RPMI8226 (cell line): ENCODE data around the gene PTPRR.
"Not testable (repeated sequence)": the region's sequence is repeated elsewhere in the genome, so short reads cannot be mapped to it uniquely, and the experiment has no call there.

Experiments
- DNase-seq: peaks from one replicate; pipeline ENCODE4 v3.0.0-alpha.2; 2015

The PTPRR gene

DNA sequence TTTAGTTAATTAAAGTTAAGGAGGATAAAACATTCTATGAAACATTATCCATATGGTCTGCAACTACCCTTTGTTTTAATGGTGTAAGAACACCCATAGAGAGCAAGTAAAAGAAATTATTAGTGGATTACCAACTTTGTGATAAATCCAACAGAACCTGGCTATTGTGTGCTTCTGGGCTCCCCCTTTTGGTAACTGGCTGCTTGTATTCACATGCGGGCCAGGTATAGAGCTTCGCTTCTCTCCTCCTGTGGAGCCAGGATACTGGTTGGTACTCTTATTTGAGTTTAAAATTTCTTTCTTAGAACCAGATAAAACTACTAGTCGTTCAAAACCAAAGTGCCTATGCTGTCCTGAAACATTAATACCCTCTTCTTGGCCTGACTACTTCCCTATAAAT is 81.0 kb downstream of the PTPRR start:
- DNase-seq = no peak

DNA sequence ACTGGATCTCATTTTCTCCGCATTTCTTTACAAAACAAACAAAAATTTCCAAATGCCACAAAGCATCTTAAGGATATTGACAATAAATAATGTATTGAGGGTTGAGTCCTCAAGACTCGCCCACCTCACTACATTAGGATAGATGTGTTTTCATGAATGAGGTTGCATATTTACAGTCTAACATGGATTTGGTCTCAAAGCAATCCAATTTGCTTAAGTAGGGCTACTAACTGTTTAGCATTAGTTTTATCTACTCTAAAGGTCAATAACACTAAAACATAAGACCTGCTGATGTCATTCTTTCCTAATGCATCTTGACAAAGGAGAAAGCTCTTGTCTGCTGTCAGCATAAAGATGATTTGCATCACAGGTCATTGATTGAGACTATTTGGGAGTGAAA is 82.4 kb downstream of the PTPRR start:
- no peak for DNase-seq

GRCh38 chr12:70837026-70837425 is 83.5 kb downstream of the PTPRR start:
- DNase-seq = no peak

DNA sequence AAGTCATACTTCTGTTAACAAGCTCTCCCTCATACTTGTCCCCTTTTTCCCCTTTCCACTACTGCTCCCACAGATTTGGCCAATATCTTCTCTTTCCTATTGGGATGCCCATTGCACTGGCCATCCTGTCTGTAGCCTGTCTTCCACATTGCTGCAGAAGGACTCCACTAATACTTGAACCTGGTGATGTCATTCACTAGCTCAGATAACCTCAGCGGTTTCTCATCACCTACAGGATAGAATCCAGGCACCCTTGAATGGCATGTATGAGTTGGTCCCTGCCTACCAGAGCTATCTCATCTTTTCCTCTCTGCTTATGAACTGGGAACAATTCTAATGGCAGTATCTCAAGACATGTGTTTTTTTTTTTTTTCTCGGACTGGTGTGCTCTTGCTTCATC is 84.6 kb downstream of the PTPRR start:
- no peak for DNase-seq

GRCh38 chr12:70831543-70831942 is 89.0 kb downstream of the PTPRR start:
- no peak for DNase-seq

GRCh38 chr12:70830221-70831061 is 90.1 kb downstream of the PTPRR start:
- no peak for DNase-seq

GRCh38 chr12:70829070-70829469 is 91.5 kb downstream of the PTPRR start:
- no peak for DNase-seq

- no peak for DNase-seq
Observed at GRCh38 chr12:70828351-70828750, 92.2 kb downstream of the PTPRR start.

DNA sequence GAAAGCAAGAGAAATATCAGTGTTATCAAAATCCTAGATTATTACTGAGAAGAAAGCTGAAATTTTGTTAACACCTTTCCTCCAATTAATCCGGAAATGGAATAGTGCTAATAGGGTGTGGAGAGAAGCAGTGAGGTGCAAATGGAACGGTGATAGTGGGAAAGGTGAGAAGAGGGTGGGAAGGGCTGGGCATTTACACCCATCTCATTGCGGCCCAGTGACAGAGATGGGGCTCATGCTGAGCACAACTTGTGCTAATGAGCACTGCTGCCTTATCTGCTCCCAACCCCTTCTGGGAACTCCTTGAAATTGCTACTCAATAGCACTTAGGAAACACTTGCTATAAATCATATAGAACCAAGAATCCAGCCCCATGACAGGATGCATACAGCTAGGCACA is 94.4 kb downstream of the PTPRR start:
- no peak for DNase-seq

DNA sequence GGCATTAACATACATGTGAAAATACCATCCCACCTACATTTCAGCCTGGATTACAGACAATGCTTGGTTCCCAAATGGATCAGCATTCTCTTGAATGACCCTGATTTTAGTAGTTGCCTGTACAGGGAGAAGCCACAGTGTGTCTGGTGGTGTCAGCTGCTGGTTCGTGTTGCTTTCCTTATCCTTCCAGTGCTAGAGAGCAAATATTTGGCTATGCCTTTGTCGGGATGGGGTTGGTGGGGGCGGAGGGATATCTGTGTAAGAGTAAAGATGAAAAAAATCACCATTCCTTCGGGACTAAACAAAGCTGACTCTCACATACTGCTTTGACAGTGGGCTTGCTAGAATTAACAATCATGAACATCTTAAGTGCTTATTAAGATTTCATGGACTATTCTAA is 96.0 kb downstream of the PTPRR start:
- DNase-seq = no peak

- no peak for DNase-seq
Observed at GRCh38 chr12:70823182-70823976, 97.2 kb downstream of the PTPRR start.

DNA sequence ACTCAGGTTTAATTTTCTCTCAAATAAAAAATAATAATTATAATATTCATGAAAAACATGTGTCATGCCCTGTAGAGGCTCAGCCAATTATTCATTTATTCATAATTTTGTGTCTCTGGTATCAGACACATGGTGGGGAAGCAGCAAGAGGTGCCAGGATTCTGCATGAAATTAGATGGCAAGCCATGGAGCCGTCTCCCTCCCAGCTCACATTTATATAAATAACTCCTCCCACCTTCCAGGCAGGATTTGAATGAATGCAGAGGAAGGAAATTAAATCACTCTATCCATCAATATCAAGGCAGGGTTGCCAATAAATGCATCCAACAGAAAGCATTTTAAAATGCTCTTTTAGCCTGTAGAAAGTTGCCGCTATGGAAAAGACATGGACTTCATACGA is 98.1 kb downstream of the PTPRR start:
- DNase-seq = no peak

DNA sequence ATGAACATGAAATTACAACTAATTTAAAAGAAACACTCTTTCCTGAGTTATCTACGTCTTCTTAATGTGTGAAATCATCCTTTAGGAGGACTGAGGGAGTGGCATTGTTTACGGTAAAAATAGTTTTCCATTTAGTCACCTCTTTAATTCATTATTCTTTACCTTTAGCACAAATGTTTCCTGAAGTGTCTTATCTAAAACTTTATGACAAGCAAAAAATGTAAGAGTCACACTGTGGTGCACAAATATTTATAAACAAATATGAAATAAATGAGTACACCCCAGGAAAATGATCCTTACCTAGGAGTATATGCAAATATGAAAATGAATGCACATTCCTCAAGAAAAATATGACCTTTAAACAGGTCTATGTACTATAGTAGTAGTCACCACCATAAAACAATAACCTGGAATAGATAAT is 104.6 kb downstream of the PTPRR start:
- DNase-seq = no peak

DNA sequence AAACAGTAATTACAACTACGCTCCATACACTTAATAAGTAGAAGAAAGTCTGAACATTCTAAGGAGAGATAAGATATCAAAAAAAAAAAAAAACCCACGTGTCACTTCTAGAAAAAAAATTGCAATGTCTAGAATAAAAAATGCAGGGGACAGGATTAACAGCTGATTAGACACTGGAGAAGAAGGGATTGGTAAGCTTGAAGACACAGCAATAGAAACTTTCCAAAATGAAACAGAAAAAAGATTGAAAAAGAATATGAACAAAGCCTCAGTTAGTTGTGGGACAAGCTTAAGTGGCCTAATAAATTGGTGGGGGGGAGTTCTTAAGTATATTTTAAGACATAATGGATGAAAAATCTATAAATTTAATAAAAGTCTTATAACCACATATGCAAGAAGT is 105.5 kb downstream of the PTPRR start:
- DNase-seq = no peak

- DNase-seq = no peak
Observed at GRCh38 chr12:70813559-70813958, 107.0 kb downstream of the PTPRR start.

- DNase-seq = no peak
Observed at GRCh38 chr12:70812136-70812535, 108.4 kb downstream of the PTPRR start.

GRCh38 chr12:70809887-70810286 is 110.7 kb downstream of the PTPRR start:
- no peak for DNase-seq

GRCh38 chr12:70807993-70808392 is 112.5 kb downstream of the PTPRR start:
- DNase-seq = not testable (repeated sequence)

GRCh38 chr12:70806827-70807226 is 113.7 kb downstream of the PTPRR start:
- no peak for DNase-seq

DNA sequence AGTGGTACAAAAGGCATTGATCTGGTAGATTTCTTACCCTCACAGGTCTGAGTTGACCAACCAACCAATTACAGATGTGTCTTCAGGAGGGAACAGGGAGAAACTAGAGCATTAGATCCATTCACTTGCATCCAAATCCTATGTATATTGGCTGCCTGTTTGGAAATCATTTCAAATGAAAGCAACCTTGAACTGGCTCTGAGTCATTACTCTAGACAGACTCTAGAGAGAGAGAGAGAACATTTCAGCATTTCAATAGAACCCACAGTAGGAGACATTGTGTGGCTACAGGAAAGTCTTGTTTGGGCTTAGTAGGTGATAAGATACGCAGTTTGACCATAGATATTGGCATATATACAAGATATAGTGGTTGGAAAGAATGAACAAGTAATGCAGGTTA is 114.5 kb downstream of the PTPRR start:
- no peak for DNase-seq

DNA sequence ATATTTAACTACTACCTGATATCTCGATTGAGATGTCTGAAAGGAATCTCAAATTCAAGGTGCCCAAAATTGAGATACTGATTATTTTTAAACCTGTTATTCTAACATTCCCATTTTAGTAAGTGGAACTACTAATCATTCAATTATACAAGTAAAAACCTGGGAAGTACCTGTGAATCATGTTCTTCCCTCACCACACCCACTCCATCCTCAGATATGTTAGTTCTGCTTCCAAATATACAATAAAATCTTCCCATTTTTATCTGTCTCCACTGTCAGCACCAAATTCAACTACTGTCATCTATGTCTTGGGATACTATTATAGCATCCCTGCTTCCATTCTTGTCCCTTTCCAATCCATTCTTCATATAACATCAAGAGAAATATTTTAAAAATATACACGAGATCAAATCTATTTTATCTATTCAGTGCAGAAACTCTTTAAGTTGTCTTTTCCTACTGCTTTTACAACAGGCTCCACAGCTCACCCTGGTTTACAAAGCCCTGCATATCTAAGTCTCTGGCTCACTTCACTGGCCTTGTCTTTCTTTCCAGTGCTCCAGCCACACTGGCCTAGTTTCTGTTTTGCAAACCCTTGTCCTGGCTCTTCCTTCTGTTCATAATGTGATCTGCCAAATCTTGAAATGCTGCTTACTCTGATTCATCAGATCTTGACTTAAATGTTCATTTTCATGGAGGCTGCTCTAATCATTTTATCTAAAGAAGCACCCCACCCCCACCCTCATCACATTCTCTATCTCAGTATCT is 122.3 kb downstream of the PTPRR start:
- no peak for DNase-seq

- no peak for DNase-seq
Observed at GRCh38 chr12:70796989-70797388, 123.5 kb downstream of the PTPRR start.

DNA sequence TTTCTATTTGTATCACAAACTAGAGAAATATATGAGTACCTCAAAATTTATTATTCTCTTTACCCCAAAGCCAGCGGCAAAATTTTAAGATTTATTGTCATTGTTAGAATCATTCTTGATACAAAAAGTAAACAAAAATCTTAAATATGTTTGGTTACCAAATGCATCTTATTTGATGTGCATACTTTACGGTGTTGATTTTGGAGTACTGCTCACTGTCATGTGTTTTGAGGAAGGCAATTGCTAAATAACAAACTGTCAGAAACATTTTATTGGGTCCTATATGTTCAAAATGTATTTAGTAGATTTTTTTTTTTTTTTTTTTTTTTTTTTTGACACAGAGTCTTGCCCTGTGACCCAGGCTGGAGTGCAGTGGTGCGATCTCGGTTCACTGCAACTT is 124.9 kb downstream of the PTPRR start:
- DNase-seq = no peak

- no peak for DNase-seq
Observed at GRCh38 chr12:70794131-70794530, 126.4 kb downstream of the PTPRR start.
